KG1 (cell line): ENCODE results near the gene BUD31.

ENCODE experiments used
- DNase-seq: peaks from one replicate; lab custom pipeline; 2025; lab: John Stamatoyannopoulos, UW

BUD31 gene

DNA sequence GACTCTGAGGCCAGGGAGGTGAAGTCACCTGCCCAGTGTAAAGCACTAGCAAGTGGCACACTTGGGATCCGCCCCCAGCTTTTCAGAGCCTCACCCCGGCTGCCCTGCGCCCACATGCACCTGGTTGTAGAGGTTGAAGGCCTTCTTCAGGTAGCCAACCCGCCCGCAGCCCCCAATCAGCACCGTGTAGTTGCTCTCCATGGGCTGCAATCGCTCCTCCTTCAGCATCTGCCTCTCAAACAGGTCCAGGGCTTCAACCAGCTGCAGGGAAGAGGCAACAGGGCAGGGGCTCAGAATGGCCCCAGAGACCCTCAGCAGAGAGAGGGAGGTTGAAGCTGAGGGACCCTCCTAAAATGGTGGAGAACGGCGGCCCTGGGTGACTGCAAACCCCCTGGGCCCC lies 24.4 kb downstream of the BUD31 start:
- DNase-seq, result no peak

DNA sequence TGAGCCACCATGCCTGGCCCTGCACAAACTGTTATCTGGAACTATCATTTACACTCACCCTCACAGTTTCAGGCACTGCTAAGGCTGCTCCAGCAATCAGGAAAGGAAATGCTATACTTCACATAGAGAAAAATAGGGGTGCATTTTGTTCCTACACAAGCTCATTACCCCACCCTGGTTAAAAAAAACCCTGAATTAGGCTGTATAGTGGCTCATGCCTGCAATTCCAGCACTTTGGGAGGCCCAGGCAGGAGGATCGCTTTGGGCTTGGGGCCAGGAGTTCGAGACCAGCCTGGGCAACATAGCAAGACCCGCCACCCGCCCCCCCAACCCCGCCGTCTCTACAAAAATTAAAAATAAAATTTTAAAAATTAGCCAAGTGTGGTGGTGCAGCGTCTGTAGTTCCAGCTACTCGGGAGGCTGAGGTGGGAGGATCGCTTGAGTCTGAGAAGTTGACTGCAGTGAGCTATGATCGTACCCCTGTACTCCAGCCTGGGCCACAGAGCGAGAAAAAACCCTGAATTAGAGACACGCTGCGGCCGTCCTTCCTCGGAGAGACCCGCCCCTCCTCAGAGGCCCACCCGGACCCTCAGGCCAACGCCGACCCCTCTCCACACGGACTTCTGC lies 29.3 kb downstream of the BUD31 start:
- DNase-seq, result no peak

DNA sequence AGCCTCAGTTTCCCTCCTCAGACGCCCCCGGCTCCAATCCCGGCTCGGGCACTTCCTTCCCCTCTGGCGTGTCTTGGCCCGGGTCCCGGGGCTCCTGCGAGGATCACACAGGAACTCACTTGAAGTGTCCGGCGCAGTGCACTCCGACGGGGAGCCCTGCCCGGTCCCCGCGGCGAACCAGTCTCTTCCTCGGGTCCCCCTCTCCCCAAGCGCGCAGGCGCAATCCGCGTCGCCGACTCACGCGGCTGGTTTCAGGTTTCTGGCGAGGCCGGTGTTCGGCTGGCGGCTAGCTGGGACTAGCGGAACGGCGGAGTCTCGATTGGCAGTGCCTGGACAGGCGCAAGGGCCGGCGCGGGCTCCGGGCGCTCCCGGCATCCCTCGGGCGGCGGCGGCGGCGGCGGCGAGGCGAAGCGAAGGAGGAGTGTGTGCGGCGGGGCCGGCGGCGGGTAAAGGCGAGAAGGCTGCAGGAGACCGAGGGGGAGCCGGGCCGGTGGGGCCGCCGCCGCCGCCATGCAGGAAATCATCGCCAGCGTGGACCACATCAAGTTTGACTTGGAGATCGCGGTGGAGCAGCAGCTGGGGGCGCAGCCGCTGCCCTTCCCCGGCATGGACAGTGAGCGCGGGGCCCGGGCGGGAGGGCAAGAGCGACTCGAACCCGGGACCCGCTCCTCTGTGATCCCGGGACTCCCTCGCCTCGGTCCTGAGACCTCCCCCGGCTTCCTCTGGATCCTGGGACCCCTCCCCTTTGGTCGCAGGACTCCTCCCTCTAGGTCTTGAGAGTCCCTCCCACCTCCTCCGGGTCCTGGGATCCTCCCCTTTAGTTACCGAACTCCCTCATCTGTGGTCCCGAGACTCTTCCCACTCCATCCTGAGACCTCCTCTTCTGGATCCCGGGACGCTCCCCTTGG lies 30.1 kb downstream of the BUD31 start, which contains the start of the genes CPSF4 and PTCD1:
TSS of gene CPSF4 (plus strand) at position 371 of the 908 bp plus-strand sequence. CDS start at position 511, 140 bp downstream.
TSS of gene PTCD1 (minus strand) at position 226 of the 908 bp plus-strand sequence. CDS start 3,556 bp downstream, outside the sequence.
- DNase-seq, result peak; percentile 25

DNA sequence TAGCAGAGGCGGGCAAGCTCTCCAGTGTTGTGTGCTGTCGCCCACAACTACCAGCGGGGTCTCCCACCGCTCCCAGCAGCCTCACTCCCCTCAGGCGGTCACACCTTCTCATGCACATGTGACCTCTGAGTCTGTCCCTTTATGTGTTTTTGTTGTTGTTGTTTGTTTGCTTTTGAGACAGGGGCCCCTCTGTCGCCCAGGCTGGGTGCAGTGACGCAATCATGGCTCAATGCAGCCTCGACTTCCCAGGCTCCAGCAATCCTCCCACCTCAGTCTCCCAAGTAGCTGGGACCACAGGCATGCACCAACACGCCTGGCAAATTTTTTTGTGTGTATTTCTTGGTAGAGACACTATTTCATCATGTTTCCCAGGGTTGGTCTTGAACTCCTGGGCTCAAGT lies 31.4 kb downstream of the BUD31 start:
- no peak for DNase-seq

DNA sequence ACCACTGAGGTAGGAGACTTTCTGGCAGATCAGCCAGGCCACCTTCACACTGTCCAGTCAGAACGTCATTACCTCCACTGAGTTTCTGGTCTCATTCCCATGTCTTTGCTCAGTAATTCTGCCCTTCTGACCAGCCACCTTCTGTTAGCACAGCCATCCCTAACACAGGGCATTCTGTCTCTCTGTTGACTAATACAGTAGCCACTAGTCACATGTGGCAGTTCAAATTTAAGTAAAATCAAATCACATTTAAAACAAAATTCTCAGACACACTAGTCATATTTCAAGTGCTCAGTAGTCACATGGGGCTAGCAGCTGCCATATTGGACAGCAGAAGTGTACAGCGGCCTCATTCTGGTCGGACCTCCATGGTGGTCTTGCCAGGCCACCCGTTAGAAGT lies 37.3 kb downstream of the BUD31 start:
- DNase-seq, result no peak

DNA sequence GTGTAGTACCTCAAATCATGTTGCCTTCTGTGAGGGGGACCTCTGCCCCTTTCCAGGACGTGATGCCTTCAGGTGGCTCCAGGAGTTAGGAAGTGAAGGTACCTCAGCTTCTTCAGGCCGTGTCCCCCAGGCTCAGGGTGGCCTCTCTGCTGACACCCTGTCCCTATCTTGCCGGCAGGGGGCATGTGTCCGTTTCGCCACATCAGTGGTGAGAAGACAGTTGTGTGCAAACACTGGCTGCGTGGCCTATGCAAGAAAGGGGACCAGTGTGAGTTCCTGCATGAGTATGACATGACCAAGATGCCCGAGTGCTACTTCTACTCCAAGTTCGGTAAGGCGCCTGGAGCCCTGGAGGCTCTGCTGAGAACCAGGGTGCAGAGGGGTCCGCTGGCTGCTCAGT lies 39.2 kb downstream of the BUD31 start:
- DNase-seq, result no peak

DNA sequence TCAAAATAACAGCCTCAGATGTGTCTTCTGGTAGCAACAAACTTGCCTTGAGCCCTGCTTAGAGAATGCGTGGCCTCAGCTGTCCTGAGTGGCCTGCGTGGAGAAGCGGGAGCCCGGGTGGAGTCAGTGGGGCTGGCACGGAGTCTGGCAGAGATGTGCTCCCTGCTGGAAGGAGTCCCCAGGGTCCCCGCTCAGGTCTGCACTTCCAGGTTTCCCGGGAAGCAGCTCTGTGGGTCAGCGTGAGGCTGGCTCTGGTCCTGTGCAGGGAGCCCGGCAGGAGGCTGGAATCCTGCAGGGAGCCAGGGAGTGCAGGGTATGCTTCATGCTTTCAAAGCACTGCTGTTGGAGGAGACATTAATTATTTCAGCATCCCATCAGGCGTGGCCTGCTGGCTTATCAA lies 40.1 kb downstream of the BUD31 start:
- no peak for DNase-seq

DNA sequence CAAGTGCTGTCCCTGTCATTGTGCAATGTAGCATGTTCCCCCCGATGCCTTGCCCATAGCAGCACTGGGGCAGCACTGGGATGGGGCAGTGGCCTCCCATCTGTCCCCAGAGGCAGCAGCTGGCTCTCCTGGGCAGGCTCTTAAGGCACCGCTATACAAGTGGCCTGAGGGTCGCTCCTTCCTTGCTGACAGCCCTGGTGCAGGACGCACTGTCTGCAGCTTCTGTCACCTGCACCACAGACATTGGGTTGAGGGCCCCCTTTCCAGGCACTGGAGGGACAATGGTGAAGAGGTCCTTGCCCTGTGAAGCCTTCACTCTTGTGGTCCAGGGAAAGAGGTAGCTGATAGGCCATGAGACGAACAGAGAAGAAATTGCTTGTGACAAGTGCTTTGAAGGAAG lies 40.6 kb downstream of the BUD31 start:
- no peak for DNase-seq

DNA sequence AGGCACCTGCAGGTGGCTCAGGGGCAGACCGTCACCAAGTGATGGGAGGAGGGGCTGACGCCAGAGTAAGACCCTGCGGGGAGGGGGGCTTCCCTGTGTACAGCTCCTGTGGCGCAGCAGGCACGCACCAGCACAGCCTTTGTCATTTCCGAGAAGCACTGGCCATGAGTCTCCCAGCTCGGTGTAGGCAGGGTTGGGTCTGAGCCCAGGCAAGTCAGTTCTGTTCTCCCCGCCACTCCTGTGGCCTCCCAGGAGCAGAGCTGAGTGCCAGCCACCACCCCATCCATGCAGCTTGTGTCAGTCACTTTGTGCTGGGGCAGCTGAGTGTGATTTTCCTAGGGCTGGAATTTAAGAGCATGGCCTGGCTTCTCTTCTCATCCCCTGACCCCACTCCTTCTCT lies 43.2 kb downstream of the BUD31 start:
- DNase-seq, result no peak

DNA sequence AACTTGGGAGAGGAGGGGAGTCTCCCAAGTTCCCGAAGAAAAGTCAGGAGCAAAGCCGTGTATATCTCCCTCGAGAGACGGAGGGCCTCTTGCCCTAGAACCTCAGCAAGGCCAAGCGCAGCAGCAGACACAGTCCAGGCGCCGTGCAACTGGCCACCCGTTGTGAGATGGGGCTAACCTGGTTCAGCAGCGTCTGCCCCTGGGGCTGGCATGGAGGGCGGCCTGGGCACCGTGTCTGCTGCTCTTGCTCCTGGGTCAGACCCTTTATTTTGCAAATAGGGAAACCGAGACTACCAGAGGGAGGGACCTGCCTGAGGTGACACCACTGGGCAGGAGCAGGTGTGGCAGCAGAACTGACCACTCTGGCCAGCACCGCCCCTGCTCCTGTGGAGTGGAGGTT lies 43.8 kb downstream of the BUD31 start:
- DNase-seq, result no peak

DNA sequence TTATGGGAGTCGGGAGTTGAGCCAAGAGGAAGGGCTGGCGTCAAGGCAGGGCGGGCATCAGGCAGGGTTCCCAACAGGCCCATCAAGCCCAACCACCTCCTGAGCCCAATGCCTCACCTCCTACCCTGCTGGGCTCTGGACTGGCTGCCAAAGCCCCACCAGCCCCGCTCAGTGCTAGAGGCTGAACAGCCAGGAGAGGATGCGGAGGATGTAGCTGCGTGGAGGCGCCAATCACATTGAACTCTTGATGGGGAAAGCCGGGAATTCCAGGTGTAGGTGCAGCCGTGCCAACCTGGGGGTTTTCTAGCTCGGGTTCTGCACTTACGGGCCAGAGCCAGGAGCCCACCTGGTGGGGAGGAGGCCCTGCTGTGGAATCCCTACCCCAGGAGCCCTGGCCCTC lies 44.3 kb downstream of the BUD31 start:
- DNase-seq, result no peak

DNA sequence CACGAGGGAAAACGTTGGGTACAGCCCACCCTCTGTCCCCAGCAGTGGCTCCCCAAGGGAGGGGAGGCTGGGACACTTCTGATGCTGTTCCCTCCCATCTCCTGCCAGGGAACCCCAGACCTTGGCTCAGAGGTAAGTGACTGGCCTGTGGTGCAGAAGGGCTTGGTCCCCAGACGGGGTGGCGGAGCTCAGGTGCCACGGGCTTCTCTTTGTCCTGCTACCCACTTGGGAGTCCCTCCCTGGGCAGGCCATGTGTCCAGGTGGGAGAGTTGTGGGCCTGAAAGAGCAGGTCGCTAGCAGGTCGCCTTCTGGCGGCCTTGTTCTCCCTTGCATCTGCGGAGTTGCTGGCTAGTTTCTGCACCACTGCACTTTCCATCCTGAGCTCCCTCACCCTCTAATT lies 47.1 kb downstream of the BUD31 start:
- DNase-seq, result no peak

DNA sequence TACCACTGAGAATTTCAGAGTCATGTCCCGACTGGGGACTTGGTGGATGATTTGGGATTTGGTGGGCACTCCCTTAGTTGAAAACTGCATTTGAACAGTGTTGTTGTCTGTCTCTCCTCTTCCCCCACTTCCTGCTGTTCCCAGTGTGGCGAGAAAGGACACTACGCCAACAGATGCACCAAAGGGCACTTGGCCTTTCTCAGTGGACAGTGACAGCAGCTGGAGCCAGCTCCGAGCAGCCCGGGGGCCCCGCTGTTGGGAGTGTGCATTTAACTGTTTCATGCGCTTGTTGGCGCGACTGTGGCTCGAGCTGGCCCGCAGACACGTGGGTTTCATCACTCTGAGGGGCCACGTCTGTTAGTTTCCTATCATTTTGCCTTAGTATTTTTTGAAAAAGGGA lies 47.5 kb downstream of the BUD31 start:
- DNase-seq, result no peak

DNA sequence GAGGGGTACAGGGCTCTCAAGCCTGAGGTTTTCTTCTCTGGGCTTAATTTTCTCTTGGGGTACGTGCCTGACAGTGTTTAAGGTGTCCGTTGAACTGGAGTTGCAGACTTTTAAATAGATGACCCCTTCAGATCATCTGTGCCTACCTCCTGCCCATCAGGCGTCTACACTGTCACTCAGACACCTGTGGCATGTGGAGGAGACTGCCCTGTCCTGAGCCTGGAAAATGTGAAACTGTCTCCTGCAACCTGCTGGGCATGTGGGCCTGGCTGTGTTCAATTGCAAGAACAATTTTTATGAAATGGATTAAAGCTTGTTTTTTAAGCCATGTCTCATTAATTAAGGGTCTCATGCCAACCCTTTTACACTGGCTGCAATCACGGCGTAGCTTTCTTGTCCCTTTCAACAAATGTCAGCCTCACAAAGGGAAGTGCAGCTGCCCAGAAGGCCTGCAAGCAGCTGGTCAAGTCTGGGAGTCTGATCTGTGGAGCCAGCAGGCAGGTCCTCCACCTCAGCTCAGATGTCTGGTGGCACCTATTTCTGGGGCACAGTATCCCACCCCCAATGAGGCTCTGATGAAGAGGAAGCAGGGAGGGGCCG lies 48.4 kb downstream of the BUD31 start:
- DNase-seq, result no peak

DNA sequence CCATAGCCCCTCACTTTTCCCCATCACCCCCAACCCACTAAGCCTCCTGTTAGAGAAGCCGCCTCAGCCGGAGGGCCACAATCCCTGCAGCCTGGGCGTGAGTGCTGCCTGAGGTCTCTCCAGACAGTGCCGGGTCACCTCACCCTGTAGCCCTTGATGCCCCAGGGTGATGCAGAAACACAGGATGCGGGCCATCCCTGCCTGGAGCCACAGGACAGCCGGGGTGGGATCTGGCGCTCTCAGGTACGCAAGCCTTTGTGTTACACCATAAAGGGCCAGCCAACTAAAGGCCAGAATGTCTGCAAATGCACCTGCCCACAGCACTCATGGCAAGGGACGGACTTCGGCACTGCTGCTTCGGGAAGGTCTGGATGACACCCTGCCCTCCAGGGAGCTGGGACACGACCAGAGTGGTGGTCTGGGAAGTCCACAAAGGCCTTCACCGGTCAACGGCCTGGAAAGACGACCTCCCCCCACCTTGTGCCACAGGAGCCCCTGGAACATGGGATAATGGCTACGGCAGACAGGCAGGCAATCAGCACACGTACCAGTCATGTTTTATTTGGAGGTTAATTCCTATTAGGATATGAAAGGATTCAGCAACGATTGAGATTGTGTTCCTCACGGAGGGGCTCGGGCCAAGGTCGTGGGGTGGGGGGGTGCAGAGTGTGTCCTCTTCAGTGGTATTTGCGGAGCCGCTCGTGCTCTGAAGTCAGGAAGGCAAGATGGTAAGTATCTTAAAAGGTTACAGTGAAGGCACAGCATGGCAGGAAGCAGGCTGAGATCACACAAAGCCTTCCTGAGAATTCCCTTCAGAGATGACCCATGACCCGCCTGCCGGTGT lies 49.1 kb downstream of the BUD31 start:
- no peak for DNase-seq

DNA sequence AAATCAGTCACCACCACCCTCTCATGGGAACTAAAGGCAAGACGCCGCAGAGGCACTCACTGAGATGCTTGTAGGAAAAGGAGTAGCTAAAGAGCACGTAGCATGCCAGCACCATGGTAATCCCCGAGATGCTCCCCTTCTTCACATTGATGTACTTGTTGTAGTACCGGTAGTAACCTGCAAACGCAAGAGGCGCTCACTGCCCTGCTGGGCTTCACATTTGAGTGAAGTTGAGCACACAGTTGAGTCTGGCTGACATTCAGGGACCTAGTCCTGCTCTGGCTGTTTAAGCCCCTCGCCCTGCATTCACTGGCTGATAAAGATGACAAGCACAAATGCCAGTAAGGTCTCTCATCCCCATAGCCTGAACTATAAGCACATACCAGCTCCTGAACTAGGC lies 50.3 kb downstream of the BUD31 start:
- DNase-seq, result no peak

DNA sequence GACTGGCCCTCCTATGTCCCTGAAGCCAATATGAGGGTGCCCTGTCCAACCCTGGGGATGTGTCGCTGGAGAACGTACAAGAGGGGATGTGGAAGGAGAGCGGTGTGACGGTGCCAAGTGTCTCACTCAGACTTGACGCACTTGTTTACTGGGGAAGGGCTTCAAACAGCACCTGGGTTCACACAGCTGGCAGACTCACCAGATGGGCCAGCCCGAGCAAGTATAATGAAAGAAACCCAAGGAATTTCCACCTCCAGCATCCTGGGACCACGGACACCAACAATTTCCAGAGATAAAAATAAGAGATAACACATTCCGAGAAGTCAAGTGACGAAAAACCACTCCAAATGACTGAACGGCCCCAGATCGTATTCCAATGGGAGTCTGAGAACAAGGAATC lies 51.9 kb downstream of the BUD31 start:
- DNase-seq, result no peak

DNA sequence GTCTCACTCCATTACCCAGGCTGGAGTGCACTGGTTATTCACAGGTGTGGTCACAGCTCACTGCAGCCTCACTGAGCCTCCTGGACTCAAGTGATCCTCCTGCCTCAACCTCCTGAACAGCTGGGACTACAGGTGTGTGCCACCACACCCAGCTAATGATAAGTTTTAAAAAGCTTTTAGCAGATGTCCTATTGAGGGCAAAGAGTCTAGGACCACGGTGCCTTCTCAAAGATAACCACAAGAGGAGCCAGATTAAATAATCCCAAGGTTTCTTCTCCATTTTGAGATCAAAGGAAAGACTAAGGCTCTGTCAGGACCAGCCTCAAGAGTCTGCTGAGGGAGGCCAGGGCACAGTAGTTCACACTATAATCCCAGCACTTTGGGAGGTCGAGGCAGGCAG lies 52.5 kb downstream of the BUD31 start:
- no peak for DNase-seq

DNA sequence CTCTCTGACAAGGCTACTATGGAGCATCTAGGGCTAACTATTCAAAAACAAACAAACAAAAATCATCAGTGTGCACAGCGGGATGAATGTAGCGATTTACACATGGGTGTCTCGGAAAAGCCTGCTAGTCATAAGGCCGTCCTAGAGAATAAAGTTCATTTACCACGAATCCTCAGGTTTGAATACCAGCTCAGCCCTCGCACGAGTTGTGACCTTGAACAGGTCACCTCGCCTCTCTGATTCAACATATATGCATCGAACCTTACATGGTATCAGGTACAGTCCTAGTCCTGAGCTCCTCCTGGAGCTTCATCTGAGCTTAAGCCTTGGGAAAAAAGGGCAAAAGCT lies 56.6 kb downstream of the BUD31 start:
- DNase-seq, result no peak

DNA sequence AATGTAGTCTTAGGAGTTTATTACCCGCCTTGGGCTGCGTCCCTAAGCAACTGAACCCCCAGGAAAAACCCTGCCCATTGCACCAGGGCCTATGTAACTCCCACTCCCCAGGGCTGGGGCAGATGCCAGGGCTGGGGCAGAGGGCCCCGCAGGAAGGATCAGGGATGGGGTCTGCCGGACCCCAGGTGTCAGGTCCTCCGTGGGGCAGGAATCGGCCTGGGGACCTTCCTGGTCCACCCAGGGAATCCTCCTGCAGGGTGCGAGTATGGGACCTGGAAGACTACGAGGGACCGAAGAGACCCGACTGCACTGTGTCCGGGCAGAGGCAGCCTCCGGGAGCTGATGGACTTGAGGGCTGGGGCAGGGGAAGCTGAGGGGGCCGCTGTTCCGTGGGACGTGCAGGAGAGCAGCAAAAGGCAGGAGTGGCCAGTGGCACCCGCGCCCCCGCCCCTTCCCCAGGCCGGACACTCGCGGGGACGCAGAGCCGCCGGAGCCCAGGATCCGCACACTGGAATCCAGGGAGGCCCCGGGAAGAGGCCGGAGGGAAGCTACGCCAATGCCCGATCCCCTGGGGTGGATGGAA lies 59.7 kb downstream of the BUD31 start:
- no peak for DNase-seq
